ENCODE data around the gene C1QTNF6.

Gene C1QTNF6

GRCh38 chr22:37186228-37186996, 1.6 kb downstream of the C1QTNF6 start:
- POLR2A ChIA-PET = no interaction called here
- CTCF ChIA-PET = interaction anchor here (1.1 to 1.9 kb wide), 3 partner anchors 13 to 23 kb away, joined by 4 to 6 read pairs (median 4); no protein-coding TSS in a partner anchor
- peak; percentile 80 for DNase-seq (ENCODE audit: extremely low spot score)
- no peak for TF ChIP-seq CTCF (IDR thresholded peaks at IDR 0.05; ENCODE audit: control extremely low read depth, extremely low read depth, low read depth, missing control alignments)

- no peak for DNase-seq (ENCODE audit: extremely low spot score)
- no peak for TF ChIP-seq CTCF (IDR thresholded peaks at IDR 0.05; ENCODE audit: control extremely low read depth, extremely low read depth, low read depth, missing control alignments)
- ChIA-PET CTCF (interaction anchor here (1.1 to 2.8 kb wide), 2 partner anchors 14 to 19 kb away, joined by 4 to 9 read pairs; no protein-coding TSS in a partner anchor), POLR2A (no interaction called here)
Measured at GRCh38 chr22:37185646-37186227, 2.3 kb downstream of the C1QTNF6 start.

GRCh38 chr22:37184816-37185541, 3.1 kb downstream of the C1QTNF6 start:
- CTCF ChIA-PET = interaction anchor here (2.8 kb wide), 1 partner anchor 14 kb away, joined by 9 read pairs; no protein-coding TSS in a partner anchor
- POLR2A ChIA-PET = no interaction called here

GRCh38 chr22:37184380-37184755, 3.7 kb downstream of the C1QTNF6 start:
- ChIA-PET CTCF (interaction anchor here (1.0 to 2.8 kb wide), 6 partner anchors 8 to 76 kb away, joined by 3 to 9 read pairs (median 4); no protein-coding TSS in a partner anchor), POLR2A (no interaction called here)
- no peak for TF ChIP-seq CTCF (IDR thresholded peaks at IDR 0.05; ENCODE audit: control extremely low read depth, extremely low read depth, low read depth, missing control alignments)
- DNase-seq (ENCODE audit: extremely low spot score) = no peak

More at GRCh38 chr22:37184816-37185541, 3.1 kb downstream of the C1QTNF6 start:
- DNase-seq (ENCODE audit: extremely low spot score) = no peak
- TF ChIP-seq CTCF (IDR thresholded peaks at IDR 0.05; ENCODE audit: control extremely low read depth, extremely low read depth, low read depth, missing control alignments) = no peak

GRCh38 chr22:37183432-37184379, 4.3 kb downstream of the C1QTNF6 start:
- DNase-seq (ENCODE audit: extremely low spot score) = no peak
- CTCF ChIA-PET = interaction anchor here (1.0 to 2.8 kb wide), 7 partner anchors 9 to 77 kb away, joined by 3 to 9 read pairs (median 4); no protein-coding TSS in a partner anchor
- peak; percentile 7 for TF ChIP-seq CTCF (IDR thresholded peaks at IDR 0.05; ENCODE audit: control extremely low read depth, extremely low read depth, low read depth, missing control alignments)
- POLR2A ChIA-PET = no interaction called here

All from GM10248 (cell line).